SHP77 treated with DMSO at 0.1 percent for 48 hours (cell line): ENCODE measurements around the gene CLEC12A.

Experiments
- DNase-seq: peaks from one replicate; lab custom pipeline; 2025; lab: John Stamatoyannopoulos, UW

Gene CLEC12A

DNA sequence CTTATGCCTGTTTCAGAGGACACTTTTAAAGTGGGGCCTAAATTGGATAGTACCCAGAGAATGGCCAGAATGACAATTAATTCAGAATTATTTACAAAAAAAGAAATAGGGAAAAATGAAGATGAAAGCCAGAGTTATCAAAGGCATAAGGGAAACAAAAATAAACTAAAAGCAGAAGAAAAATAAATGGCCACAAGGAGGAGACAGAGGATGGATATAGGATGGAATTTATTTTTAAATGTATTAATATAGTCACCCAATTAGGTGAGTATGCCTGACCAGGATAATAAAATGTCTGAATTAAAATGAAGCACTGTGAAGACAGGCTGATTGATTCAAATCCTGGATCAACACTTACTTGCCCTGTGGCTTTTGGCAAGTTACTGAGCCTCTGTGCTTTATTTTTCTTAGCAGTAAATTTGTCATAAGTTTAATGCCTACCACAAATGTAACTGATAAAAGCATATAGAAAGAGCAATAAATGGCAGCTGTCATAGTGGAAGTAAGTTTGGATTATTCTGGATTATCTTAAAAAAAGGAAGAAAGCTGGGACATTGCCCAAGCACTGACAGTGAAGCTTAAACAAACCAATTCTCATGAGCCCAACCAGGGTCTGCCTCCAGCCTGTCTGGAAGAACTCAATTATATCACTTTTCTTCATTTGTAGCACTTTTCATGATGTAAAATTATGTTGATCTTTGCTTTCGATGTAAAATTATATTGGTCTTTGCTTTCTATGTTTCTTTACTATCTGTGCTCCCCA, 62.8 kb downstream of the CLEC12A start:
- DNase-seq: no peak
